Choroid plexus epithelial cell (primary cell): ENCODE results near the gene ATP9B.

Source experiments
- DNase-seq: peaks from one replicate; pipeline ENCODE4 v3.0.0-alpha.2; 2010; ENCODE audit warnings: low read depth
- H3K4me3 ChIP-seq: 2 replicates; pipeline ENCODE4 v1.5.1; 2011; ENCODE audit warnings: low read depth, mild to moderate bottlenecking, control low read depth, low read length, moderate library complexity
- CTCF ChIP-seq: conservative IDR thresholded peaks from 2 replicates; pipeline ENCODE4 v1.5.1; 2011; ENCODE audit warnings: low read depth, mild to moderate bottlenecking, control low read depth, inconsistent platforms, low read length, moderate library complexity

ATP9B gene

GRCh38 chr18:79100944-79101343, 31.8 kb downstream of the ATP9B start:
- TF ChIP-seq CTCF: no peak
- no peak overlapping the region for H3K4me3 ChIP-seq
- no peak for DNase-seq

GRCh38 chr18:79102886-79103285, 33.7 kb downstream of the ATP9B start:
- H3K4me3 ChIP-seq: no peak overlapping the region
- TF ChIP-seq CTCF: no peak
- no peak for DNase-seq

GRCh38 chr18:79104137-79104536, 34.9 kb downstream of the ATP9B start:
- DNase-seq: no peak
- H3K4me3 ChIP-seq: no peak overlapping the region
- no peak for TF ChIP-seq CTCF

GRCh38 chr18:79105455-79105854, 36.3 kb downstream of the ATP9B start:
- no peak for DNase-seq
- TF ChIP-seq CTCF: no peak
- H3K4me3 ChIP-seq: no peak overlapping the region

GRCh38 chr18:79106084-79106483, 36.9 kb downstream of the ATP9B start:
- DNase-seq: no peak
- H3K4me3 ChIP-seq: no peak overlapping the region

GRCh38 chr18:79107886-79108285, 38.7 kb downstream of the ATP9B start:
- DNase-seq: no peak
- no peak overlapping the region for H3K4me3 ChIP-seq
- TF ChIP-seq CTCF: no peak

More at GRCh38 chr18:79106084-79106483, 36.9 kb downstream of the ATP9B start:
- no peak for TF ChIP-seq CTCF

- no peak for TF ChIP-seq CTCF
- H3K4me3 ChIP-seq: no peak overlapping the region
- no peak for DNase-seq
These were observed 39.5 kb downstream of the ATP9B start for GRCh38 chr18:79108549-79109215.
